ENCODE results near the gene RHOF.

The RHOF gene

DNA sequence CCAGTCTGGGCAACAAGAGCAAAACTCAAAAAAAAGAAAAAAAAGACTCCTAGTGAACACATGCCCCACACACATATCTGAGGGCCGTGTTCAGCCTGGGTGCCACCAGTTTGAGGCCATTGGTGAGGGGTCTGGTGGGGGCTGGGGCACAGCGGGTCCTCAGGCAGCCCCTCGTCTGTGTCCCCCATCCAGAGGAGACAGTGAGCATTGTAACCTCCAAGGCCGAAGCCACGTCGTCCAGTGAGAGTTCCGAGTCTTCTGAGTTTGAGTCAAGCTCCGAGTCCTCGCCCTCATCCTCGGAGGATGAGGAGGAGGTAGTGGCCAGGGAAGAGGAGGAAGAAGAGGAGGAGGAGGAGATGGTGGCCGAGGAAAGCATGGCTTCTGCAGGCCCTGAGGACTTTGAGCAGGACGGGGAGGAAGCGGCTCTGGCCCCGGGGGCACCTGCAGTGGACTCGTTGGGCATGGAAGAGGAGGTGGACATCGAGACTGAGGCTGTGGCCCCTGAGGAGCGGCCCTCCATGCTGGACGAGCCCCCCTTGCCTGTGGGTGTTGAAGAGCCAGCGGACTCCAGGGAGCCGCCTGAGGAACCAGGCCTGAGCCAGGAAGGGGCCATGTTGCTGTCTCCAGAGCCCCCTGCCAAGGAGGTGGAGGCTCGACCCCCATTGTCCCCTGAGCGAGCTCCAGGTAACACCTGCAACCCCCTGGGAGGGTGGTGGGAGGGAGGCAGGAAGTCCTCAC is 25.9 kb upstream of the RHOF start:
- no peak for DNase-seq (ENCODE audit: low read depth)
- H3K4me3 ChIP-seq (ENCODE audit: low read depth, low read length), result no peak overlapping the region
- TF ChIP-seq, protein P1, sequence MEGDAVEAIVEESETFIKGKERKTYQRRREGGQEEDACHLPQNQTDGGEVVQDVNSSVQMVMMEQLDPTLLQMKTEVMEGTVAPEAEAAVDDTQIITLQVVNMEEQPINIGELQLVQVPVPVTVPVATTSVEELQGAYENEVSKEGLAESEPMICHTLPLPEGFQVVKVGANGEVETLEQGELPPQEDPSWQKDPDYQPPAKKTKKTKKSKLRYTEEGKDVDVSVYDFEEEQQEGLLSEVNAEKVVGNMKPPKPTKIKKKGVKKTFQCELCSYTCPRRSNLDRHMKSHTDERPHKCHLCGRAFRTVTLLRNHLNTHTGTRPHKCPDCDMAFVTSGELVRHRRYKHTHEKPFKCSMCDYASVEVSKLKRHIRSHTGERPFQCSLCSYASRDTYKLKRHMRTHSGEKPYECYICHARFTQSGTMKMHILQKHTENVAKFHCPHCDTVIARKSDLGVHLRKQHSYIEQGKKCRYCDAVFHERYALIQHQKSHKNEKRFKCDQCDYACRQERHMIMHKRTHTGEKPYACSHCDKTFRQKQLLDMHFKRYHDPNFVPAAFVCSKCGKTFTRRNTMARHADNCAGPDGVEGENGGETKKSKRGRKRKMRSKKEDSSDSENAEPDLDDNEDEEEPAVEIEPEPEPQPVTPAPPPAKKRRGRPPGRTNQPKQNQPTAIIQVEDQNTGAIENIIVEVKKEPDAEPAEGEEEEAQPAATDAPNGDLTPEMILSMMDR (conservative IDR thresholded peaks at IDR 0.05; ENCODE audit: low read depth, low read length), result no peak

- DNase-seq (ENCODE audit: low read depth), result no peak
- TF ChIP-seq, protein P1 (conservative IDR thresholded peaks at IDR 0.05; ENCODE audit: low read depth, low read length), result no peak
- H3K4me3 ChIP-seq (ENCODE audit: low read depth, low read length), result no peak overlapping the region
Observed at GRCh38 chr12:121817648-121818043, 24.2 kb upstream of the RHOF start.

DNA sequence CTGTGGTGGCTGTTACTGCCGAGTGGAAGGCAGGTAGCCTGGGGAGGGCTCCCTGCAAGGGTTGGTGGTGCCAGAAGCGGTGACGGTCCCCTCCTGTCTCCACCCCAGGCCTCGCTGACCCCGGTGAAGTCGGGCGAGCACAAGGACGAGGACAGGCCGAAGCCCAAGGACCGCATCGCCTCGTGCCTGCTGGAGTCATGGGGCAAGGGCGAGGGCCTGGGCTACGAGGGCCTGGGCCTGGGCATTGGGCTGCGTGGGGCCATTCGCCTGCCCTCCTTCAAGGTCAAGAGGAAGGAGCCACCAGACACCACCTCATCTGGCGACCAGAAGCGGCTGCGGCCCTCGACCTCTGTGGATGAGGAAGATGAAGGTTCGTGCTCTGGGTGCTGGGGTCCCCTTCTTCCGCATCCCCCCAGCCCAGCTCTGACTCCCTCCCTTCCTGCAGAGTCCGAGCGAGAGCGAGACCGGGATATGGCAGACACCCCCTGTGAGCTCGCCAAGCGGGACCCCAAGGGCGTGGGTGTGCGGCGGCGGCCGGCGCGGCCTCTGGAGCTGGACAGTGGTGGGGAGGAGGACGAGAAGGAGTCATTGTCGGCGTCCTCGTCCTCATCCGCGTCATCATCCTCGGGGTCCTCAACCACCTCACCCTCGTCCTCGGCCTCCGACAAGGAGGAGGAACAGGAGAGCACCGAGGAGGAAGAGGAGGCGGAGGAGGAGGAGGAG is 23.6 kb upstream of the RHOF start:
- no peak overlapping the region for H3K4me3 ChIP-seq (ENCODE audit: low read depth, low read length)
- TF ChIP-seq, protein P1 (conservative IDR thresholded peaks at IDR 0.05; ENCODE audit: low read depth, low read length), result no peak

GRCh38 chr12:121815263-121815662 is 21.8 kb upstream of the RHOF start:
- H3K4me3 ChIP-seq (ENCODE audit: low read depth, low read length), result no peak overlapping the region
- TF ChIP-seq, protein P1 (conservative IDR thresholded peaks at IDR 0.05; ENCODE audit: low read depth, low read length), result no peak
- DNase-seq (ENCODE audit: low read depth), result no peak

More for the DNA sequence above, 23.6 kb upstream of the RHOF start:
- no peak for DNase-seq (ENCODE audit: low read depth)

DNA sequence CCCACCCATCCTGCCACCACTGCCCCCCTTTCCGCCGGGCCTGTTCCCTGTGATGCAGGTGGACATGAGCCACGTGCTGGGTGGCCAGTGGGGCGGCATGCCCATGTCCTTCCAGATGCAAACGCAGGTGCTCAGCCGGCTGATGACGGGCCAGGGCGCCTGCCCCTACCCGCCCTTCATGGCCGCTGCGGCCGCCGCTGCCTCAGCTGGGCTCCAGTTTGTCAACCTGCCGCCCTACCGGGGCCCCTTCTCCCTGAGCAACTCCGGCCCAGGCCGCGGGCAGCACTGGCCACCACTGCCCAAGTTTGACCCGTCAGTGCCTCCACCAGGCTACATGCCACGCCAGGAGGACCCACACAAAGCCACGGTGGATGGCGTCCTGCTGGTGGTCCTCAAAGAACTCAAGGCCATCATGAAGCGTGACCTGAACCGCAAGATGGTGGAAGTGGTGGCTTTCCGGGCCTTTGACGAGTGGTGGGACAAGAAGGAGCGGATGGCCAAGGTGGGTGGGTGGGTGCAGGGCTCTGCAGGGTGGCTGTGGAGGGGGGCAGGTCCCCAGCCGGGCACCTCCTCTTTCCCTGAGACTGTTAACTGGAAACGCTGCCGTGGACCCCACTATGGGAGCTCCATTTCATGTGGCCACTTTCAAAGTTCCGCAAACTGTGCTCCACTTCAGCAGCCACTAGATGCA is 21.1 kb upstream of the RHOF start:
- no peak for DNase-seq (ENCODE audit: low read depth)
- TF ChIP-seq, protein P1 (conservative IDR thresholded peaks at IDR 0.05; ENCODE audit: low read depth, low read length), result no peak
- no peak overlapping the region for H3K4me3 ChIP-seq (ENCODE audit: low read depth, low read length)

DNA sequence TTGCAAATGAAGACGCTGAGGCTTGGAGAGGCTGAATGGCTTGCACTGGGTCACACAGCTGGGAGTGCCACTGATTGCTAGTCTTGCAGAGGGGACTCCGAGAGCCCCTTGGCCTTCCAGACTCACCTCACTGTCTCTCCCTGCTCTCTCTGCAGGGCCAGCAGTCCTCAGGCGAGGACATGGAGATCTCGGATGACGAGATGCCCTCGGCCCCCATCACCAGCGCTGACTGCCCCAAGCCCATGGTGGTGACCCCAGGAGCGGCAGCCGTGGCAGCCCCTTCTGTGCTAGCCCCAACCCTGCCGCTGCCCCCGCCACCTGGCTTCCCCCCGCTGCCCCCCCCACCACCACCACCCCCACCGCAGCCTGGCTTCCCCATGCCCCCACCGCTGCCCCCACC is 20.5 kb upstream of the RHOF start:
- DNase-seq (ENCODE audit: low read depth), result no peak
- TF ChIP-seq, protein P1 (conservative IDR thresholded peaks at IDR 0.05; ENCODE audit: low read depth, low read length), result no peak
- H3K4me3 ChIP-seq (ENCODE audit: low read depth, low read length), result no peak overlapping the region
